T-helper 22 cell (primary cell): Measurements from ENCODE around the gene GALK1.
A peak's percentile ranks its signal among the peaks of the same experiment; 100 is the strongest.
"Not testable (repeated sequence)": the region's sequence is repeated elsewhere in the genome, so short reads cannot be mapped to it uniquely, and the experiment has no call there.

Experiments
- DNase-seq: peaks from one replicate; pipeline ENCODE4 v3.0.0-alpha.2; 2020; ENCODE audit warnings: low read depth

GALK1 gene

DNA sequence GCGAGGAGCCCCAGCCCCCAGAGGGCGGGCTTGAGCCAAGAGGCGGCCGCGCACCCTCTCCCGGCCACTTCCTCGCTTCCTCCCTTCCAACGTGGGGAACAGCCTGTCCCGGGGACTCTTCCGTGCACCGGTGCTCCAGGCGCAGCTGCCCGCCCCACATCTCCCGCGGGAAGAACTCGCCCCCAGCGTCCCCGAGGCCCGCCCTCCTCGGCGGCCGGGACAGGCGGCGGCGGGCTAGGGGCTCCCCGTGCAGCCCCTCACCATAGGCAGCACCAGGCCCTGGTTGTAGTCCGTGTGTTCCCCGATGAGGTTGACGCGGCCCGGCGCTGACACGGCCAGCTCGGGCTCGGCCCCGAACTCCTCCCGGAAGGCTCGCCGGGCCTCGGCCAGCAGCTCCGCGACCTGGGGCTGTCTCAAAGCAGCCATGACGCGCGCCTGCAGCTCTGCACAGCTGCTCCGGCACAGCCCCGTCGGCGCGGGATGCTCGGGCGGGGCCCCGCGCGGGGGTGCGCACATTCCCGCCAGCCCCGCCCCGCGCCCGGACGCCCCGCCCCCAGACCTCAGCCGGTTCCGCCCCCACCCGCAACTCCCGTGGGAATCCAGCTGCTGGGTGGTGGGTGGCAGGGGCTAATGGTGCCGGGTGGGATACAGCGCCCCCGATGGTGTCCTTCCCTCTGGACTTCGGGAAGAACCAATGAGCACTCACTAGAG, at the start of gene GALK1:
TSS of gene GALK1 (minus strand) at position 482 of the 711 bp plus-strand sequence. CDS start at position 426, 56 bp downstream.
- peak; percentile 58 for DNase-seq

DNA sequence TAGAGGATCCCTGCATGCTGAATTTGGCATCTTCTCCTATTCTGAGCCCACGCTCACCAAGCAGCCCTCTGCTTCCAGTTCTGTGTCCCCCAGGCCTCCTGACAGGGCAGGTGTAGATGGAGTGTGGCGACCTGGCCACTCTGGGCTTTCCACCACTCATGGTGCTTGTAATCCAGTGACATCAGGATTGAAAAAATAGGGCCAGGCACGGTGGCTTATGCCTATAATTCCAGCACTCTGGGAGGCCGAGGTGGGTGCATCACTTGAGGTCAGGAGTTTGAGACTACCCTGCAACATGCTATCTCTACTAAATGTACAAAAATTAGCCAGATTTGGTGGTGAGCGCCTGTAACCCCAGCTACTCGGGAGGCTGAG, 49.0 kb upstream of the GALK1 start:
- no peak for DNase-seq

DNA sequence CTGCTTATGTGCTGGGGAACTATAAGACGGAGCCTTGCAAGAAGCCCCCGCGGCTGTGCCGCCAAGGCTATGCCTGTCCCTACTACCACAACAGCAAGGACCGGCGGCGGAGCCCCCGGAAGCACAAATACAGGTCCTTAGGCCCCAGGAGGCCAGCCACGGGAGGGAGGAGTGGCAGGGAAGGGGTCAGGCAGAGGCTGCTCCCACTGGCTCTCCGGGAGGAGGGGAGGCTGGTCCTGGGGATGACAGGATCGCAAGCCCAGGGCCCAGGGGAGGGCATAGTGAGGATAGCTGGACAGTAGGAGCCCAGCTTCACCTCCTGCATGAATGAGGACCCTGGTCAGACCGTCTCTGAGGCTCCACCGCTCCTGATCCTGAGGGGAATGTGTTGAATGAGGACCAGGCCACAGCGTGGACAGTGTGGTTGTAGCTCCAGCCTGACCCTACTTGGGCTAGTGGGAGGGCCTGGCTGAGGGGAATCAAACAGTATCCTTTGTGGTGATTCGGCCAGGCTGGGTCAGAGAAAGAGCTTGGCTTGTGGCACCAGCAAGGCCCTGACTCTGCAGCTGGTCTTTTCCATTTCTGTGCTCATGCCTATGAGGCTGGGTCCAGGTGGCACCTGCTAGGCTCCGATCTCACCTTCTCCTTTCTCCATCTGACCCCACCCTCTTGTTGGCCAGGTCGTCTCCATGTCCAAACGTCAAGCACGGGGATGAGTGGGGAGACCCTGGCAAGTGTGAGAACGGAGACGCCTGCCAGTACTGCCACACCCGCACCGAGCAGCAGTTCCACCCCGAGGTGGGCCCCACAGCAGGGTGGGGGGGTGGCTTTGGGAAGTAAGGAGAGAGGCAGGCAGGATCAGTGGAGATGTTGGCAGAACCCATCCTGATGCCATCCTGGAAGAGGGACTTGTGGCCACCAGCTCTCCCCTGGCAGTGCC, 48.4 kb upstream of the GALK1 start:
- no peak for DNase-seq

DNA sequence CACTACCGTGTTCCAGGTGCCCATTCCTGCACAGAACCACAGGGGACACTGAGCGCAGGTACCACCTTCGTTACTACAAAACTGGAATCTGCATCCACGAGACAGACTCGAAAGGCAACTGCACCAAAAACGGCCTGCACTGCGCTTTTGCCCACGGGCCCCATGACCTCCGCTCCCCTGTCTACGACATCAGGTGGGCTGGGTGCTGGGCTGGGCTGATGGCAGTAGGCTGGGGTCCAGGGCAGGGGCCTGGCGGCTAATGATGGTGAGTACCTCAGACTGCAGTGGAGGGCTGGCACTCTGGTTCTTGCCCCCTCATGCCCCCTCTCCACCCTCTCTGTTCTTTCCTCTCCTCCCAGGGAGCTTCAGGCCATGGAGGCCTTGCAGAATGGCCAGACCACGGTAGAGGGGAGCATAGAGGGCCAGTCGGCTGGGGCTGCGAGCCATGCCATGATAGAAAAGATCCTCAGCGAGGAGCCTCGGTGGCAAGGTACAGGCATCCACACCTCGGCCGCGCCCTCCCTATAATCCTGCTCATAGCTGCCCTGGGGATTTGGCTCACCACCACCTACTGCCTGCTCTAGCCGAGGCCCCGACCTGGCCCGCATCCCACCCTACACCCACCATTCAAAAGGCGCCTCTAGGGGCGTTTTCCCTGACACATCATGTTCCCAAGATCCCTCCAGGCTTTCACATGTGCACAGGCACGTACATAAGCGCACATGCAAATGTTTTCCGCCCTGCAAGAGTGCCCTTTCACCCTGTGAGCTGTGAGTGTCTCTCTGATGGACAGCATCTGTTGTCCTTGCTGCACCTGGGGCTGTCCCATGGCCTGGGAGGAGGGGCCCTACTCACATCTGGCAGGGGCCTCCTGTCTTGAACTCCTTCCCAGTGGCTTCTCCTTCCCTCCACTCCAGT, 47.4 kb upstream of the GALK1 start:
- DNase-seq: no peak

DNA sequence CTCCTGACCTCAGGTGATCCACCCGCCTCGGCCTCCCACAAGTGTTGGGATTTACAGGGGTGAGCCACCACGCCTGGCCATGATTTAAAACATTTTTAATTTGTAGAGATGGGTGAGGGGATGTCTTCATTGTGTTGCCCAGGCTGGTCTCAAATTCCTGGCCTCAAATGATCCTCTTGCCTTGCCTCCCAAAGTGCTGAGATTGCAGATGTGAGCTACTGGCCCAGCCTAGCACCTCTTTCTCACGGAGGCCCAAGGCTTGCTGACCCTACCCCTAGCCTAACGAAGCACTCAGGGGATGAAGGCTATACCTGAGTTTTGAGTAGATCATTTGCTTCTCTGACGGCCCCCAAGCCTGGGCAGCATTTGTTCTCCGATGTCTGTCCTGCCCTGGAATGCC, 46.2 kb upstream of the GALK1 start:
- DNase-seq: no peak

DNA sequence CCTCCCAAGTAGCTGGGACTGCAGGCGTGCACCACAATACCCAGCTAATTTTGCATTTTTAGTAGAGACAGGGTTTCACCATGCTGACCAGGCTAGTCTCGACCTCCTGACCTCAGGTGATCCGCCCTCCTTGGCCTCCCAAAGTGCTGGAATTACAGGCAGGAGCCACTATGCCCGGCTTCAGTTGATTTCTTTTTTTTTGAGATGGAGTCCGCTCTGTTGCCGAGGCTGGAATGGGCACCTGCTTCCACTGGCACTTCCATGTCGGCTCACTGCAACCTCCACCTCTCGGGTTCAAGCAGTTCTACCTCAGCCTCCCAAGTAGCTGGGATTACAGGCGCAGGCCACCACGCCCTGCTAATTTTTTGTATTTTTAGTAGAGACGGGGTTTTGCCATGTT, 45.8 kb upstream of the GALK1 start:
- not testable (repeated sequence) for DNase-seq

DNA sequence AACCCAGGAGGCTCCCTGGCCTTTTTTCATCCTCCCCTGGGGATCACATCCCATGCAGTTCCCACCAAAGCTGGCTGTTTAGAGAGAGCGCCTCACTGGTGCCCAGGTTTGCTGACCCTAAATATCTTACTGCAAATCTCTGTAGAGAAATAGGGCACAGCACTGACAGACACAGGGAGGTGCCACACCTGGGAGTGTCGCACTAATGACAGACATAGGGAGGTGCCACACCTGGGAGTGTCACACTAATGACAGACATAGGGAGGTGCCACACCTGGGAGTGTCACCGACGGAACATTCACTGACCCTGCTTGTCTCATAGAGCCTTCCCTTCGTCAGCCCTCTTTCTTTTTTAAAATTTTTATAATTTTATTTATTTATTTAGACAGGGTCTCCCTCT, 45.2 kb upstream of the GALK1 start:
- no peak for DNase-seq

DNA sequence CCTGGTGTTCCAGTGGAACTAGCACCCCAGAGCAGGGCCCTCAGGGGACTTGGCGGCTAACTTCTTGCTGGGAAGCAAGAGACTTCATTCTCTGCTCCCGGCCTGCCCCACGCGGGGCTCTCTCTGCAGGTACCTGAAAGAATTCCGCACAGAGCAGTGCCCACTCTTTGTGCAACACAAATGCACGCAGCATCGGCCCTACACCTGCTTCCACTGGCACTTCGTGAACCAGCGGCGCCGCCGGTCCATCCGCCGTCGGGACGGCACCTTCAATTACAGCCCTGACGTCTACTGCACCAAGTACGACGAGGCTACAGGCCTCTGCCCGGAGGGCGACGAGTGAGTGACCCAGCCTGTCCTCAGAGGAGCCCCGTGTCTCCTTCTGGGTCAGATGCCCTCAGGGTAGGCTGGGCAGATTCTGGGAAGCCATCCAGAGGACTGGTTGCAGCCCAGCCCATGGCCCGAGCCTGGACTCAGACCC, 44.7 kb upstream of the GALK1 start:
- DNase-seq: no peak

DNA sequence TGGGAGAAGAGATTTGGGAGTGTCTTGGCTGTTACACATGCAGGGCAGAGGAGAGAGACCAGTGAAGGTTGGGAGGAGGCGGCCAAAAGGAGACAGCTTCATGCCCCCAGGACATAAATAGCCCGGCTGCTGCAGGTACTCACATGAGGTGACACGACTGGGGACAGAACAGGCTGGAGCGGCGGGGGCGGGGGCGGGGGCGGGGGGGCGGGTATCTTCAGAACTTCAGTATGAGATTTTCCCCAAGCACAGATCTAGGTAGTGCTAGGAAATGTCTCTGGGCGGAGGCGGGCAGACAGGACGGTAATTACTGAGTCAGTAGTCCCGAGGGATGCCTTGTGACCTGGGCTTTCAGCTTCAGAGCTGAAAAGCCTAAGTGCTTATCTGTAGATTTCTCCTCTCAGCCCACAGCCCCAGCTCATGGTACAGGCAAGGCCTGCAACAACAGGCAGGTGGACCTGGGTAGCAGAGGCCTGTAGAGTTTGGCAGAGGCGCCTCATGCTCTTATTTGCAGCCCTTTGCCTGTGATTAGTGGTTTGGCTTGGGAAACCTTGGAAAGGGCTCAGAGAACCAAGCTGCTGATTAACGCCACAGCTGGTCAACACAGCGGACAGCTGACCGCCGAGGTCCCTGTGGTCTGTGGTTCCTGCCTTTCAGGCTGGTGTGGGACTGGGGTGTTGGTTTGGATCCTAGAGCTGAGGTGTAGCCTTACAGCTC, 44.1 kb upstream of the GALK1 start:
- no peak for DNase-seq

DNA sequence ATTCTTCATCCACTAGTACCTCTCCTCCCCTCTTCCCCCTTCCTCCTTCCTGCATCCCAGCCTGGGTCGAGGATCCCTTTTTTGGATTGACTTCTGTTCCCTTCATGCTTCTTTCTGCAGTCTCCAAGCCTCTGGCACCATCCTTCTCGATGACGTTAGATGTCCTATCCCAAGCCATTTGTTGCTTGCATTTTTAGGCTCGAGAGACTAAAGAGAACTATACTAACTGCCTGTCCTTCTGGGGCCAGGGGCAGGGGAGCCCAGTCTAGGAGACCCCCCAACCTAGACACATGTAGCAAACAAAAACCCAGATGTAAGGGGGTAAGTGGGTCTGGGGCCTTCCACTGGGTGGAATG, 43.5 kb upstream of the GALK1 start:
- DNase-seq: no peak

DNA sequence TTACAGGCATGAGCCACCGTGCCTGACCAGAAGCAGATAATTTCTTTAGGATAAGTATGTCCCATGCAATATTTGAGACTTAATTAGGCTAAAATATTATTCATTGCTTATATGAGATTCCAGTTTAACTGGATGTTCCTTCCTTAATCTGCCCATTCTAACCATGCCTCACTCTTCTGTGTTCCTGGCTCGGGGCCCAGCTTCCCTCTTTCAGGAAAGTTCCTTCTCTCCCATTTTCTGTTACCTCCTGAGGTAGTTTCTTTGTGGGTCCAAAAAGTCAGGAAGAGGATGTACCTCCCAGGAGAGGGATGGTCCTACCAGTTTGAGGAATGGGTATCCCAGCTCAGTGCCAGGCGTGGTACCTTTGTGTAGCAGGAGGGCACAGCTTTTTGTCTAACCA, 42.9 kb upstream of the GALK1 start:
- DNase-seq: no peak

DNA sequence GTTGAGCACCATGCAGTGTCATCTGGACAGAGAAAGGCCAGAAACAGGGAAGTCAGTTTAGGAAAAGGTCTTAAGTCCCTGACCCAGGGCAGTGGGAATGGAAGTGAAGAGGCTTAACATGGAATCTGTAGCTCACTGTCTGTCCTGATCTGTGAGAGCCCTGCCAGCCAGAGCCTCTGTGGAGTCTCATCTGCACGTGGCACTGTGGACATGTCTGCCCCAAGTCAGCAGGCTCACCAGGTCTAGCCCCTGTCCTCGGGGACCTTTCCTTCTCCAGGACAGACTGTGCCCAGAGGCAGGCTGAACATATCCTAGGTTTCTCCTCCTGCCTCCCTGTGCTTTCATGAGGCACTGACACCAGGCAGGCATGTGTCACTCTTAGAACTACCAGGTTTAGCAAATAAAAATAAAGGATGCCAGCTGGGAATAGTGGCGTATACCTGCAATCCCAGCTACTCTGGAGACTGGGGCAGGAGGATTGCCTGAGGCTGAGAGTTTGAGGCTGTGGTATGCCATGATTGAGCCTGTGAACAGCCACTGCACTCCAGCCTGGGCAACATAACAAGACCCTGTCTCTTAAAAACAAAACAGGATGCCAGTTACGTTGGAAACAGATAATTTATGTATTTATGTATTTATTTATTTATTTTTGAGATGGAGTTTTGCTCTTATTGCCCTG, 42.0 kb upstream of the GALK1 start:
- no peak for DNase-seq

DNA sequence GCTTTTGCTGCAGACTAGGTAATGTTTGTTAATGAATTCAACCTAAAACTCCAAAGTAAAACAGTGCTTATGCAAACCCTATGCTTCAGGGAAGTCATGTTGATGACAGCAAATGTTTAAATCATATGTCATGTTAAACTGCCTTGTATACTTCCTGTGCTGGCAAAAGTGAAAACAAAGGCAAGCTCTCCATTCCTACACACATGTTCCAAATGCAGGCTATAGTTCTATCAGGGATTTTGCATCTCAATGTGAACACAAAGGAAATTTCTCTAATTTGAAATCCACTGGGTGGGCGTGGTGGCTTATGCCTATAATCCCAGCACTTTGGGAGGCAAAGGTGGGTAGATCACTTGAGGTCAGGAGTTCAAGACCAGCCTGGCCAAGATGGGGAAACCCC, 38.9 kb upstream of the GALK1 start:
- no peak for DNase-seq

DNA sequence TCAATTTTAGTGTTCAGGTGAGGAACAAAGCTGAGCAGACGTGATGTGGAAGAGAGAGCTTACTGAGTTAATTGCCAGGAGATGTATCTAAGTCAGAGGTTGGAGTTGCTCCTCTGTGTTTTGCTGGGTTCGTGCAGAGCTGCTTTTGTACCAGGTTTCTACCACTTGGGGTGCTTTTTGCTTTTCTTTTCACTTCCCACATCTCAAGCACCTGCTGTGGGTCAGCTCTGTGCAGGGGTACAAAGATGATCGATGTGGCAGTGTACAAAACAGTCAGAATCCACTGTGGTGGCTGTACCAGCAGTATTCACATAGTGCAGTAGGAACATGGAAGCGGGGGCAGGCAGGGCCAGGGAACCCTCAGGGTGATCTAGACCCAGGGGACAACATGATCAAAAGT, 34.4 kb upstream of the GALK1 start:
- DNase-seq: no peak

DNA sequence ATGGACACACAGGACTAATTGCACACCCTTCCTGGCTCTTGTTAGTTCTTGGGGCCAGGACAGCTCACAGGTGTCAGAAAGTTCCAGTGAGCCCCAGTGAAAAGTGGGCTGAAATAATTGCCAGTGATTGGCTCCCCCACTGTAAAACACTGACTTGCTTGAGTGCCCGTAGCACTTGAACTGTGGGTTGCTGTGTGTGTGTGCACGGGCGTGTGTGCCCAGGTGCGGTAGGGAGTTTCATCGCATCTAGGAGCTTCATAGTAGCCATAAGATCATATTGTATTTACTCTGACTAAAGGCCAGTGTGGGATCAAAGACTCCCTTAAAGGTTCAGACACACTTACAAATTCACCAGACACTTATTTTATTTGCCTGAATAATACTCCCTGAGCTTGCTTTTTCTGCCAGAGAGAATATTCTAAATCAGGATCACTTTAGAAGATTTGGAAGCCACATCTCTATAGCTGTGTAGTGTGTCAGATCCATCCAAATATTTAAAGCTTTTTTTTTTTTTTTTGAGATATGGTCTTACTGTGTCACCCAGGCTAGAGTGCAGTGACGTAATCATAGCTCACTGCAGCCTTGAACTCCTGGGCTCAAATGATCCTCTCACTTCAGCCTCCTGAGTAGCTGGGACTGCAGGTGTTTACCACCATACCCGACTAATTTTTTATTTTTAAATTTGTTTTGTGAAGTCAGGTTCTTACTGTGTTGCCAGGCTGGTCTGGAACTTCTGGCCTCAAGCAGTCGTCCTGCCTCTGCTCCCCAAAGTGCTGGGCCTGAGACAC, 31.0 kb upstream of the GALK1 start:
- DNase-seq: no peak

DNA sequence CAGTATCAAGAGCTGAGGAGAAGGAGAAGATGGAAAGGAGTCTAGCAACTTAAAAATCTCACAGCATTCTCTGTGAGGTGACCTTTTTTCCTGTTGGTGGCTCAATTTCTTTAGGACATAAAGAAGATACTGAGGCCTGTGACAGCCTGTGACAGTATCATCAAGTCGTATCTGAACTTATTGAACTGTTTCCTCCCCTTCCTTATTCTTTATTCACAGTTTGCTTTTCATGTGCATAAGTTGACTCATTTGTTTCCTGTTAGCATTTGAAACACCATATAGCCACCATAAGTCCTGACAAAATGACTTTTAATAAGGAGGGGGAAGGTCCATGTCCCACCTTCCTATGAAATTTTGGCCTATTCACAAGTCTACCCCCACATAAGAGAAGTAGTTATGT, 28.5 kb upstream of the GALK1 start:
- no peak for DNase-seq

DNA sequence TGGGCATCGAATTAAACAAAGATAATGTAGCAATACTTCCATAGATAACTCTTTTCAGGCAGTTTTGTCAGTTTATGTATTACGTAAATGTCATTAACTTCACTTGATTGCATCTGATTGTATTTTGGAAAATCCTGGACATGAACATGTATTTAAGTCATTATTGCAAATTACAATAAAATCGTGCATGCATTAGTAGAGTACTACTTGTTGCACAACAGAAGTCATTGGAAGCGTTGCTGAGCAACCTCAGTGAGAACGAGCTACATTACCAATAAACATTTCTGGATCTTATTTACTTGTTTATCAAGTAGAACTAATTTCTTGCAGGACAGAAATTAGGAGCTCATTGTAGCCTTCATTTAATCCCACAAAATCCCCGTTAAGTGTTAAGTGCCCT, 26.3 kb upstream of the GALK1 start:
- DNase-seq: no peak

DNA sequence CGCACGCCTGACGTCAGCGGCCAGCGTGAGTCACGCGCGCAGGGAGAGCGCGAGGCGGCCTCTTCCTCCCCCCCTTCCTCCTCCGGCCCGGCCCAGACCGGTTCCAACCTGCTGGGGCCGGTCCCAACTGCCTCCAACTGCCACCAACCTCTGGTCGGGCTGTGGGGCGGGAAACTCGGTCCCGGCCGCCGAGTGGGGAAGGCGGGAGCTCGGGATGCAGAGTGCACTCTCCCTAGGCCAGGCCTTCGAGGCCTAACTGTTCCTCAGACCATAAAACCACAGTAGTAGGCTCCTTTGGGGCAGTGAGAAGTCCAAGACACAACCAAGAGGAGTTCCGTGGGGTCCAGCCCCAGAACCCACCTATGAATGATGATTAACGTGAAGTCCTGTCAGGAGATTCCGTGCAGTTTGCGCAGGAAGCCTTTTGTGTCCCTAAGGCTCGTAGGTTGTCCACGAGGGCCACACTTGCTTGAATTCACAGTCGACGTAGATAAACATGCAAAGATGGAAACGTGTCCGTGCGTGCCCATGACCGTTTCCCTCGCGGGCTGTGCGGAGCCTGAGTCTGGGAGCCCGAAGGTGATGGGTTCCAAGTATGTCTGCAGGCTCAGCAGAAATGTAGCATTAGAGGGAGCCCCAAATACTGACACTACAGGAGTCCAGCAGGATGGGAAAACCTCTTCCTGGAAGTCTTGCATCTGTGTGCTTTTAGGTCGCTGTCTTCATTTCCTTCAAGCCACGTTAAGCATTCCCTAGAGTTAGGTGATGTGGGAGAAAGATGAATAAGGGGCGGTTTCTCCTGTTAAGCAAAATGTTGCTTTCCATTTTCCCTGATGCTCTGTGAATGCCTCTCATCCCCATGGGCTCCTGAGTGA, 20.3 kb upstream of the GALK1 start:
- DNase-seq: no peak

DNA sequence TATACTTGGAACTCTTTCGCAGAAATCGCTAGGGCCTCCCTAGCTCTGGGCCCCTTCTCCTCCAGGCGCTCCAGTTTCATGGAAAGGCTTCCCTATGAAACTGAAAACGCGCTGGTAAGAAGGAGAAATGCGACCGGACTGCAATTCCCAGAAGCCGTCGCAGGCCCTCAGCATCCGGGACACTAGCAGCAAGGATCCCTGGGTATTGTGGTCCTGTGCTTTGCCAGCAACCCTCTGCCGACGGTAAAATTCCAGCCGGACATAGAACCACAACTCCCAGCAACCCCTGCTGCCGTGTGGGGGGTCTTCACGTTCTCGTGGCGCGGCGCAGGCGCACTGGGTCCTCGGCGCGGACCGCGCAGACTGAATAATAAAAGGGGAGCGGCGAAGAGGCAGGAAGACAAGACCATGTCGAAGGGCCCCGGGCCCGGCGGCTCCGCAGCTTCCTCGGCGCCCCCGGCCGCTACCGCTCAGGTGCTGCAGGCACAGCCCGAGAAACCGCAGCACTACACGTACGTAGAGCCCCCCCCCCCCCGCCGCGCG, 19.6 kb upstream of the GALK1 start, which contains the start of gene UNK:
TSS of gene UNK (plus strand) at position 334 of the 543 bp plus-strand sequence. CDS start at position 409, 75 bp downstream.
- DNase-seq: peak; percentile 93
